GM19468 (cell line): ENCODE results near the gene HOMER2.

Experiments used
- ATAC-seq: cut with Tn5 transposase; IDR thresholded peaks from one replicate; pipeline ENCODE4 v1.9.1; 2021; ENCODE audit warnings: mild to moderate bottlenecking, moderate library complexity, moderate number of reproducible peaks; ENCODE audit not compliant: unreplicated experiment; ENCODE audit errors: extremely low read depth

The HOMER2 gene

DNA sequence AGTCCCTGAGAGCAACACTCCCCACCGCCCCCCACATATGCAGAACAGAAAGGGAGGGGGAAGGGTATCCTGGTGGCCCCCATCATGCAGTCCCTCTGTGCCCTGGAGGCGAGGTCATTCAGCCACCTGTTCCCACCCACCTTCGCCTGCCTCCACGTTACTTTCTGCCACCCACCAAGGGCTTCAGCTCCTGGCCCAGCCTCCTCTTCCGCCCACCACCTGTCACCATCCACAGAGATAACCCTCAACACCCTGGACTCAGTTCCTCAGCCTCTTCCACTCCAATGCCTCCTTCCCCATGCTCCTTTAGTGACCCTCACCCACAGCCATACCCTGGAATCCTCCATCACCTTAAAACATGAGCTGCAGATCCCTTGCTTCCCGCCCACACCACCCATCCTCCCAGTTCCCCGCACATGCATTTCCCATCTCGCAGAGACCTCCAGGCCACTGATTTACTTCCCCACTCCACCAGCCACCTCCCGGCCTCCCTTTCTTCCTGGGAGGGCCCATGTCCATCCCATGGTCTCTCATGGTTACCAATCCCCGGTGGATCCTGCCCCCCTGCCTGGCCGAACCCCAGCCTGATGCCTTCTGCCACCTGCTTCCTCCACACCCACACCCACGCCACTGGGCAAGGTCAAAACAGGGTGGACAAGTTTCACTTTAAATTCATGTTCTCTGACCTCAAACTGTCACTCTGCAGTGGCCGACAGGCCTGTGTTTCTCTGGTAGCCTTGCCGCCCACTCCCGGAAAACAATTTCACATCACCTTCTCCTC, 18.2 kb downstream of the HOMER2 start:
- no peak for ATAC-seq

DNA sequence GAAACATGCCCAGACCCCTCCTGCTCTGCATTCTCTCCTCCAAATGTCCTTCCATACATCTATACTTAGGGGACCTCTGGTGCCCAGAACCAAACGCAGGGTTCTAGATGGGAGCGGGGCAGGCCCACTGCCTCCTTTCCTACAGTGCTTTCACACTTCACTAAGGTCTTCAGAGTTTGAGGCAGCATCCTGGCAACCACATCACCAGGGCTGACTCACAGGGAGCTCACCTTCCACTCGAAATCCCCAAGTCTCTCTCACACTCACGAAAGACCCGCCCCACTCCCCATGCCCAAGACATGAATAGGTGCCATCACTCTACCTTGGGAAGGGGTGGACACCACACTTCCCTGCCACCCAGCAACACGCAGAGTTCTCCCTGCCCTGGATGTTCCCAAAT, 18.9 kb downstream of the HOMER2 start:
- ATAC-seq = no peak

DNA sequence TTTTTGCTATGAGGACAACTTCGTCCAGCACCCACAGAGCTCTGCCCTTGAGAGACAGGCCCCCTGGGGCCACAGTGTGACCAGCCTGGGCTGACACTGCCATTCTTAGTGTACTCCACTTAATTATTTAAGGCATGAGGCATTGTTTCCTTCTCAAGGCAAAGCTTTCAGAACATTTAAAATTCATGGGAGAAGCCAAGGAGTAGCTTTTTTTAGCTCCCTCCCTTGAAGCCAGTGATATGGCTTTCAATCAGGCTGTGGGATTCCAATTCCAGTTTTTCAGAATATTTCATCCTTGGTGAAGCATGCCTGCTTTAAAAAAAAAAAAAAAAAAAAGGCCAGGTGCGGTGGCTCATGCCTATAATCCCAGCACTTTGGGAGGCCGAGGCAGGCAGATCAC, 21.3 kb downstream of the HOMER2 start:
- ATAC-seq = no peak

DNA sequence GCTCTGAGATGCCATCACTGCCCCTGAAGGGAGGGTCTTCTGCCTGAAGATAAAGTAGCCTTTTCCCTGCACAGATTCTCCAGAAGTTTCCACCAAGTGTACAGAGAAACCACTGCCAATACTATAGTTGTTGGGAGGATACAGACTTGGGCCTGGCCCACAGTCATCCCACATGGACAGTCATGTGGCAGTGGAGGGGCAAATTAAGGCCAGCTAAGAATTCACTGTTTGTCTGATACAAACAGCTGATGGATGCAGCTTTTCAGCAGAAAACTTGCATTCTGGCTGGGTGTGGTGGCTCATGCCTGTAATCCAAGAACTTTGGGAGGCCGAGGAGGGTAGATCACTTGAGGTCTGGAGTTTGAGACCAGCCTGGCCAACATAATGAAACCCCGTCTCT, 22.1 kb downstream of the HOMER2 start:
- no peak for ATAC-seq

DNA sequence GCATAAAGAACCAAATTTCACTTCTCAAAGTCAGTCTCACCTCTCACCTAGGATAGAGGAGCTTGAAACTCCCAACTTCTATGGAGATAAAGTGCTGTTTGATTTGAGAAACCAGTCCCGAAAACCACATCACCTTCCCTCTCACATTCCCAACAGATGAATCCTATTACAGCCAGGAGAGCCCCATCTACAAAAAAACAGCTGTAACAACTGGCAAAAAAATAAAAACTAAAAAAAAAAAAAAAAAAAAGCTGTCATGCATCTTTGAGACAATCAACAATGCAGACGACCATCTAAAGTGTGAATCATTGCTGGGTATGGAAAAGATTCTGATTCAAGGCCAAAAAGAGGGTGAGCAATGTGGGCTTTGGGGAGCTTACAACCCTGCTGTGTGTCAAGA, 23.8 kb downstream of the HOMER2 start:
- no peak for ATAC-seq

DNA sequence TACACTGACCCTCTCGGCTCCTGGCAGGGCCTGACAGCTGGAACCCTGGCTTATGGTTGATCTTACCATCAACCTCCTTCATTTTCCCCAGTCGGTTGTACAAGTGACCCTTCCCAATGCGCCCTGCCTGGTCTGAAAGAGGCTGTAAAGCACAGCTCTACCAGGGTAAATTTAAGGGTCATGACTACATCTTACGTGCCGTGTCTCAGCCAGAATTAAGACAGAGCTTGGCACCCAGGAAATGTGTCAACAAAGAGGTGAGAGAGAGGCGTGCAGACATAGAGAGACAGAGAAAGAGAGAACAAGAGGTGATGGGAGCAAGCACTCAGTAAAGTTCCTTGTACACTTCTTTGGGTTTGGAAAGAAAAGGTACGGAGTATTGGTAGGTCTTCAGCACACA, 28.8 kb downstream of the HOMER2 start:
- no peak for ATAC-seq

DNA sequence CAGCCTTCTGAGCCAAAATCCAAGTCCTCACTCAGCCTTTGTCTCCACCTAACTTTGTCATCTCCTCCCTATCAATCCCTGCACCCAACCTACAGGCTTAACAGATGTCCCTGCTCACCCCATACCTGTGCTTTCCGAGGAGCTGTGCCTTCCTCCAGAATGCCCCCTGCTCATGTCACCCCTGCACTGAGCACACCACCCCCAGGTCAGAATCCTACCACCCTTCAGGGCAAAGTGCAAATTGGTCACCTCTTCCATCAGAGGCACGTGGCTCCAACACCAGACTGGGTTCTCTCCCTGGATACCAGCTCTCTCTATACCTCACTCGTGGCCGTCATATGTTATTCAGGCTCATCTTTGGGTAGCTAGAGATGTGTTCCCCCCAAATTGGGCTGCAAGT, 29.8 kb downstream of the HOMER2 start:
- no peak for ATAC-seq

DNA sequence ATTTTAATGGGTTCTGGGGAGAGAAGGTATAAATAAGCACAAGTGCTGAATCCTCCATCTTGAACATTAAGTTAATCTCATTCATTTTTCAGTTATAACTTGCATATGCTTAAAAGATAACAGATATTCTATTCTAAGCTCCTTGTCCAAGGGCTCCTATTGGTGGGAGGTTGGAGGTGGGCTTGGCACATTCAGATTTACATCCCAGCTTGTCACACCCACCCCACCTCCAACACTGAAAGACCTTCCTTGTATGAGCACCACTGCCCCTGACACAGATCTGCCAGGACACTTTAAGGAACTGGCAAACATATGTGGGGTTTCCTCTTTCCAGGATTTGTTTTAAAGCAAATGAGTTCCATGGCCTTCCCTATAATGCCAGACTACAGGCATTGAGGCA, 30.6 kb downstream of the HOMER2 start:
- ATAC-seq = no peak

DNA sequence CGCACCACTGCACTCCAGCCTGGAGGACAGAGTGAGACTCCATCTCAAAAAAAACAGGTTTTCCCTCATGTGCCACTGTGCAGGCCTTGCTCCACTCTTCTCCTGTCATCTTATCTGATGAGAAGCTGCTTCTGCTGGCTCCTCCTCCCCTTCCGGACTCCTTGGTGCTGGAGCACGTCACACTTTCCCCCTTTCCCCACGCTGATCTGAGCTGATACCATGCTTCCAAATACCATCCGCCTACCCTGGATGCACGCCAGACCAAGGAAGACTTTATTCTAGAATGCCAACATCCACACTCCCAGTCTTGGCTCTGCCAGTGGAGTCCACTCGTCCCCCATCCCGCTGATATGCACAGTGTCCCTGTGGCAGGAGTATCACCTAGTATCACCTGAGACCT, 31.3 kb downstream of the HOMER2 start:
- ATAC-seq = no peak

DNA sequence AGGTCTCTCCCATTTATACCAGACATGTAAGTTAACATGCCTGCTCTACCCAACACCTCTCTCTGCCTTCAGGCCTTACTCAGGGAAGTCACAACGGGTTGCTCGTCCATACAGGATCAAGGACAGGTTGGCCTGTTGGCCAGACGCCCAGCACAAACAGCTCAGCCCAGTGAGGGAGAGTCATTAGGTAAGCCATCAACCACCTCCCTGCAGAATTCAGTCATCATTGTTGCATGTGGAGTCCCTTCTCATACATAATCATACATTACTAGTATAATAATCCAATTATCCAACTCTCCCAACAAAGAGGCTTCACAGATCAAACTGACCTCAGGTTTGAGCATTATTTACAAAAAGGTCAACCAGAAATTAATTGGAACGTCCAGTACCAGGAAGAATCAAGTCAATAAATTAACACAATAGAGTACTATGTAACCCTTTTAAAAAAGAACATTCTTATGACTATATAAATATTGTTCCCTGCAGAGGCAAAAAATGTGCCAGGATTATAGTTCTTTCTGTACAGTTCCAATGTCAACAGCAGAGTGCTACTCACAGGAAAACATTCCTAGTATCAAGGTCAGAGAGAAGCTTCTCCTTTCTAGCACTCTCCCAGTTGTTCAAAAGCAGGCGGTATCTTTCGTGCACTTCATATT, 33.2 kb downstream of the HOMER2 start:
- no peak for ATAC-seq

DNA sequence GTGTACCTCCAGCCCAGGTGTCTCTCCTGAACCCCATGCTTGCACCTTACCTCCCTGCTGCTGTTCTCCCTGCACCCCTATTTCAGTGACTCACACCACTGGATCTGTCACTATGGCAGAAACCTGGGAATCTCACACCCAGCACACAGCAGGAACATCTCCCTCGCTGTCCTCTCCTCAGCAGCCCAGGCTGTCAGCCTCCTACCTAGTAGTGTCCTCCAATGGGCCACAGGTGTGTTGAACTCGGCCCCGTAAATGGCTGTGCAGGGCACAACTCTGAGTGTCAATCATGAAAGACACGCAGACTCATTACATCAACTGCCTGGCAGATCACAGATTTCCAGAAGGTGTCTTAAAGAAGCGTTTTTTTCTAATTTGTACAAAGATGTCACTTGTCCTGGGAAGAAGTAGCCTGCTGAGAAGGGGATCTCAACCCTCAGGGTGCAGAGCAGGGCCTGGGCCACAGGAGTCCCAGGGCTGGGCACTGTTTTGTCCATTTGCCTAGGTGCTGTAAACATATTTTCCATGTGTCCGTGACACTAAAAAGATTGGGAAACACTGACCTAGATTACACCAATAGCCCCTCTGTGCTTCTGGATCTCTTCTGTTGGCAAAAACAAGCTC, 33.8 kb downstream of the HOMER2 start:
- no peak for ATAC-seq

DNA sequence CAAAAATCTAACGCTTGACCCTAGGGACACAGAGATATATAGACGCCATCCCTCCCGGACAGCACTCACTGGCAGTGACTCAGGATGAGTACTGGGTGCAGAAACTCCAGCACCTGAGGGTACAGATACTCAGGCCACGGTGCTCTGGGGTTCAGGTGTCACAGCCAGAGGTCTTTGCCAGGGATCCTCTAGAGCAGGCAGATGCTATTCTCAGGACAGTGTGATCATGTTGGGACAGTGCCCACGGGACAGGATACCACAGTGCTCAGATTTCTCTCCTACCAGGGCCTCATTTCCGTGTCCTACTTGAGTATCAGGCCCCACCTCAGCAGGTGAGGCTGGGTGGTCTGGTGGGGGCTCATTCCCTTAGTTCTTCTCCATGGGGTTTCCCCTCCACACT, 34.4 kb downstream of the HOMER2 start:
- no peak for ATAC-seq

DNA sequence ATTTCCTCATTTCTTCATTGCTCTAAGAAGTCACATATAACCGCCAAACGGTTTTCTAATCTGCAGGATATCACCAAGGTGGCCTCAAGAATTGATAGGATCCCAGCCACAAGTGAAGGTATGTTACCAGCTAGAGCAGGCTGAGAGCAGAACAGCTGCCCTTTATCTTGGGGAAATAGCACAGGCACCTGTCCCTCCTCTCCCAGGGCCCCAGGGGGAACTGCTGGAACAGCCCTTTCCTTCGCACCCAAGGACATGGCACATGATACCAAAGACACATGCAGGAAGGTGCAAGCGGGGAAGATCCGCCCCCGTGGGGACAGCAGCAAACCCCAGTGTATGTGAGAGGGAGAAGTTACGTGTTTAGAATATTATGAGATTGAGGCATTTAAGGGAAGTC, 35.3 kb downstream of the HOMER2 start:
- ATAC-seq = no peak

DNA sequence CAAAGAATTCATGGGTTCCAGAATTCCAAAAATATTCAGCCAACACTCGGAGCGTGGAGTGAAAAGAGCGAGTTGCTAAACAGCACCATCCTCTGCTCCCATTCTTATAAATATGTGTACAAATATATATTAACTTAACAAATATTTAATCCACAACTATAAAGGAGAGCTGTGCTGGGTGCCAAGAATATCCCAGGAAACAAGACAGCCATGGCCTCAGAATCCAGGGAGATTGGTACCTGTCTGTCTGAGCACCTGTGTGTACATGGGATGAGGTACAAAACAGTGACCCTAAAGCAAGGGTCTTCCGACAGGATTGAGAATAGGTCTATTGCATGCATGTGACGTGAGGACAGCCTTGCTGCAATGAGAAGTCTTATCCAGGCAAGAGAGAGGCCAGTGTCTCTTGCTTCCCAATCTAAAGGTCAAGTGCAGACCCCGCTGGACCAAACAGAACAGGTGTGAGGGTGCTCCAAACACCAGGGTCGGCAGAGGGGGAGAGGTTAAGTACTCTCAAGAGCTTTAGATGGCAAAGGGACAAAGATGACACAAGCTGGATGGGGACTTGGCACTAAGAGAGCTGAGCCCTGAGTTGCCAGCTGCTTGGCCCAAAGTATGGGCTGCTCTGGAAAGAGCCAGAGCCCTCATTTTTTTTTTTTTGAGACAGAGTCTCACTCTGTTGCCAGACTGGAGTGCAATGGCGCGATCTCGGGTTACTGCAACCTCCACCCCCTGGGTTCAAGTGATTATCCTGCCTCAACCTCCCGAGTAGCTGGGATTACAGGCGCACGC, 36.2 kb downstream of the HOMER2 start:
- ATAC-seq = no peak

DNA sequence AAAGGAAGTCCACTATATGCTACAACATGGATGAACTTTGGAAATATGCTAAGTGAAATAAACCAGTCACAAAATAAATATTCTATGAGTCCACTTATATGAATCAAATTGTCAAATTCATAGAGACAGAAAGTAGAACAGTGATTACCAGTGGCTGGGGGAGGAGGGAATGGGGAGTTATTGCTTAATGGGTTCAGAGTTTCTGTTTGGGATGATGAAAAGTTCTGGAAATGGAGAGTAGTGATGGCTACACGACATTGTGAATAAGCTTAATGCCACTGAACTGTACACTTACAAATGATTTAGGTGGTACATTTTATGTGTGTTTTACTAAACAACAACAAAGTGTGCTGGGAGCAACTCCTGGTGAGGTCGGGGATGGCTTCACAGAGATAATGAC, 38.1 kb downstream of the HOMER2 start:
- ATAC-seq = no peak

DNA sequence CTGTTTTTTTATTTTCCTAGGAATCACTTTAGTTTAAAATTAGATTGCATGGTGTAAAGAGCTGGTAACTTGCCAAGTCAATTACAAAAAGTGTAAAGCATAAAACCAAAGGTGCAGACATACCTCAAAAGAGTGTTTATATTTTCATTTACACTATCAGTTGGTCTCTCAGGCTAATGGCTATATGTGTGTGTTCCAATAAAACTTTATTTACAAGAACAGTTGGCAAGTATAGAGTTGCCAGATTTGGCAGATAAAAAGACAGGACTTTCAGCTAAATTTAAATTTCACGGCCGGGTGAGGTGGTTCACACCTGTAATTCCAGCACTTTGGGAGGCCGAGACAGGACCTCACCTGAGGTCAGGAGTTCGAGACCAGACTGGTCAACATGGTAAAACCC, 41.1 kb downstream of the HOMER2 start:
- no peak for ATAC-seq

DNA sequence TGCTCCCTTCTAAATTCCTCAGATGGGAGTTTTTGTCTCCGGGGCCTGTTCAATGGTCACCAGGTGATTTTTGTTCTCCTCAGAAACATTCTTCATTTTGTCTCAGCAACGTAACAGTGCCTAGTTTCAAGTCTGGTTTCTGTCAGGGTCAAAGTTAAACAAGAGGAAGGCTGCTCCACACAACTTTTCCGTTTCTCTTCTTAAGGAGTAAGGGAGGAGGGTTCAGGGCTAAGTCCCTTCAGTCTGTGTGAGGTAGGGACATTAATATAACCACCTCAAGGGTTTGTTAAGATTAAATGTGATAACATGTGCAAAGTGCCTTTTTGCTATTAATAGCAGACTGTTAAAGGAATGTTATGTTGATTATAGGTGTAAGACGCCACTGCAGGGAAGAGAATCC, 41.8 kb downstream of the HOMER2 start:
- no peak for ATAC-seq

DNA sequence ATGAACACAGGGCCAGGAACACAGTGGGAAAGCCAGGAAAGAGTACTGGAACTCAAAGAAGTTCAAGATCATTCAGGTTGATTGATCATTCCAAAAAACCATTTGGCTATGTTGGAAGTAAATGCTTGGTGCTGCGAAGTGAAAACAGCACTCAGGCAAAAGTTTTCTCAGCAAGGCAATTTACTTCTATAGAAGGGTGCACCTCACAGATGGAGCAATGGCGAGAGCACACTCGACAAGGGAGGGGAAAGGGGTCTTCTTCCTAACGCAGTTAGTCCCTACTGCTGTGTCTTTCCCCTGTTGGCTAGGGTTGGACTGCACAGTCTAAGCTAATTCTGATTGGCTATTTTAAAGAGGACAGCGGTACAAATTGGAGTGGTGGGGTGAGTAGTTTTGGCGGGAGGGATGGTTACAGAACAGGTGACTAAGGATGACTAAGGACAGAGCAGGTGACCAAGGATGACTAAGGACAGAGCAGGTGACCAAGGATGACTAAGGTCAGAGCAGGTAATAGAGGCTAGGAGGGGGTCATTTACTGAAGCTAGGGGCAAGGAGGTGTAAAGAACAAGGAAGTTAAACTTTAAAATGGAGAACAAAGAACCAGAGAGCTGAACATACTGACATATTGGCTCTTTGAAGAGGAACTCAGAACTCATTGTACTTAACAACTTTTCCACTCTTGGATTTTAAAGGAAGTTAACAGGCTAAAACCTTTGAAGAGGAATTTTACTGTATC, 43.3 kb downstream of the HOMER2 start:
- ATAC-seq = no peak

DNA sequence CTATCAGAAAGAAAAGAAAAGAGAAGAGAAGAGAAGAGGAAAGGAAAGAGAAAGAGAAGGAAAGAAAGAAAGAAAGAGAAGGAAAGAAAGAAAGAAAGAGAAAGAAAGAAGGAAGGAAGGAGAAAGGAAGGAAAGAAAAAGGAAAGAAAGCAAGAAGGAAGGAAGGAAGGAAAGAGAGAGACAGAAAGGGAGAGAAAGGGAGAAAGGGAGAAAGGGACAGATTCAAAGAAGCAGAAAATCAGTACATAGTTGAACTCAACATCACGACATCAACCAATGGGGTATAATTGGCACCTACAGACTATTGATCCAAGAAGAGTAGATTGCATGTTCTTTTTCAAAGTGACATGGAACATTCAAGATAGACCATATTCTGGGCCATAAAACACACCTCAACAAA, 45.2 kb downstream of the HOMER2 start:
- ATAC-seq = no peak

DNA sequence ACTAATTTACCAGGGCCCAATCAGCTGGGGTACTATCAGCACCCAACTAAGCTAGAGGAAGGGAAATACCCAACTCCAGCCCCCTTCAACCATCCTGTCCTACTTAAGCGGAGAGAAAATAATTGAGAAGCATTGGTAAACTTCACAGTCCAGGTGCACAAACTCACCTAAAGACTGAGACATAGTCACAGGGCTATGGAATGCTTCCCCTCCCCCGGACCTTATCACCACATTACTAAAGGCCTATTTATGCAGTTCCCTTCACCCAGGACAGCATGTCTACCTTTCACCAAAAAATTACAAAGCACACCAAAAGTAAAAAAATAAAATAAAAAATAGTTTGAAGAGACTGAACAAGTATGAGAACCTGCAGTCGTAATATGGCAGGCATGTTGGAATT, 47.9 kb downstream of the HOMER2 start:
- no peak for ATAC-seq
